ENCODE measurements around the gene RNF224. TPM values are rescaled to one million over a fixed set of nuclear protein-coding genes. Genes with fewer than 3 reads are reported as not detected.

Gene RNF224
- total and polyA plus RNA-seq, 2 of the 13 experiments (the other 11 are each of a cell fraction or from before 2014, with no cell fraction given): 0.09 TPM; not detected in 1

- TF ChIP-seq IRX3 (CRISPR knock-in tag; IDR thresholded peaks at IDR 0.05; ENCODE audit: borderline replicate concordance, low read depth): 0 out of 2 replicates have a peak, but pooled peaks have one; percentile 65
Observed at GRCh38 chr9:137228506-137228967, 1.2 kb downstream of the RNF224 start (continued).

GRCh38 chr9:137228968-137229896, 1.9 kb downstream of the RNF224 start:
- ATAC-seq (peak; percentile 6), DNase-seq (ENCODE audit: low spot score) (no peak), FAIRE-seq (no peak)
- H3K9ac ChIP-seq (ENCODE audit: insufficient read depth, low read depth, low read length): peak overlapping the region; percentile 65
- no peaks in the 10 kb centered on the region for H3K9me3 ChIP-seq (ENCODE audit: low read length)
- H3K27me3 ChIP-seq (ENCODE audit: control insufficient read depth in 1 of 2, insufficient read depth in 2 of 2, low read length in 2 of 2): no peaks in the 10 kb centered on the region
- H3K79me2 ChIP-seq (ENCODE audit: insufficient read depth, low read length): no peaks in the 10 kb centered on the region
- 16% methylated on average over 8 of the region's 27 CpGs for WGBS (ENCODE audit: low lambda C conversion rate)
- H4K20me1 ChIP-seq (ENCODE audit: insufficient read depth, low read length): no peaks in the 10 kb centered on the region
- H3K36me3 ChIP-seq (replicated peaks in 1 of 2; ENCODE audit: control insufficient read depth in 1 of 2, insufficient read depth in 2 of 2, low read length in 2 of 2): no peaks in the 10 kb centered on the region
- BruUV-seq (replicated peaks): no TSS peak
- in situ Hi-C loops (cut with HindIII; ENCODE audit: extremely low pct_ligation_motif_present, low pct_unique_long_range_greater_than_20kb) (loop anchor here (5.0 kb wide), 2 partner anchors 42 to 117 kb away; partner anchors contain the start of genes ANAPC2, DPP7 and SSNA1), intact Hi-C loops (cut with micrococcal nuclease; ENCODE audit: unreplicated experiment) (no loop called here)
- POLR2A ChIA-PET: interaction anchor here (0.9 to 2.7 kb wide), 13 partner anchors 9 to 143 kb away, joined by 3 to 16 read pairs (median 6); partner anchors contain the start of genes ANAPC2, MAN1B1, SSNA1 and TOR4A
- H3K4me1 ChIP-seq (ENCODE audit: insufficient read depth, low read length): peaks cover 75% of the 10 kb centered on the region
- H3K4me3 ChIP-seq (replicated peaks in 1 of 3; ENCODE audit: insufficient read depth in 1 of 3, low read depth in 2 of 3, low read length in 3 of 3): peak overlapping the region; percentile 53 to 72 (median 62)
- CTCF ChIA-PET (ENCODE audit: low intra/inter-chr PET ratio, low total read pairs): no interaction called here
- peak overlapping the region; percentile 96 for H3K4me2 ChIP-seq (ENCODE audit: low read depth, low read length)
- no peak overlapping the region for H2AFZ ChIP-seq (ENCODE audit: low read length)
- H3K27ac ChIP-seq (ENCODE audit: extremely low read length, insufficient read depth, low read length): peak overlapping the region; percentile 75
- no peak for TF ChIP-seq ZNF597 (CRISPR knock-in tag; IDR thresholded peaks at IDR 0.05)
- TF ChIP-seq SMARCC2 (IDR thresholded peaks at IDR 0.05): no peak
- TF ChIP-seq ZKSCAN1 (IDR thresholded peaks at IDR 0.05; ENCODE audit: low read length): no peak
- TF ChIP-seq FOXK2 (IDR thresholded peaks at IDR 0.05): no peak
- TF ChIP-seq ZNF136 (CRISPR knock-in tag; IDR thresholded peaks at IDR 0.05; ENCODE audit: low read depth): 0 out of 2 replicates have a peak, but pooled peaks have one; percentile 14
- peak; percentile 77 for TF ChIP-seq ZC3H13 (CRISPR knock-in tag; IDR thresholded peaks at IDR 0.05)
- TF ChIP-seq CTCF (CRISPR knock-in tag; IDR thresholded peaks at IDR 0.05): 0 out of 2 replicates have a peak, but pooled peaks have one; percentile 10
- TF ChIP-seq ZFYVE20 (CRISPR knock-in tag; IDR thresholded peaks at IDR 0.05; ENCODE audit: borderline replicate concordance, low read depth): no peak
- TF ChIP-seq TOE1 (CRISPR knock-in tag; IDR thresholded peaks at IDR 0.05): no peak
- no peak; the same call in 1 of the 2 replicates for TF ChIP-seq ZNF770 (CRISPR knock-in tag; IDR thresholded peaks at IDR 0.05)
- TF ChIP-seq LRRFIP1 (CRISPR knock-in tag; conservative IDR thresholded peaks at IDR 0.05): no peak
